K562 (cell line): ENCODE data around the gene RERG.

Experiments
- CTCF ChIP-seq, 3 experiments: IDR thresholded peaks in 2 of 3; conservative IDR thresholded peaks in 1 of 3; 2 replicates each; pipeline ENCODE4 v1.5.1; 2011 to 2012; ENCODE audit warnings: low read length in 3 of 3, mild to moderate bottlenecking in 3 of 3, control low read depth in 2 of 3, improper control_type of control experiment in 1 of 3, inconsistent platforms in 1 of 3, low read depth in 1 of 3, mixed read lengths in 1 of 3, moderate library complexity in 1 of 3; ENCODE audit not compliant: insufficient read depth in 2 of 3
- MCM7 ChIP-seq, 2 experiments: fragments of 450-650 bp; IDR thresholded peaks; 2 replicates each; pipeline ENCODE4 v1.6.1; 2016 to 2018
- PTBP1 ChIP-seq: fragments of 200-400 bp; formaldehyde crosslinking; IDR thresholded peaks from 2 replicates; pipeline ENCODE4 v1.6.1; 2017; ENCODE audit warnings: low read depth, low read length
- ZNF224 ChIP-seq: sonication (generic); formaldehyde crosslinking; IDR thresholded peaks from 2 replicates; pipeline ENCODE4 v1.8.0; 2022; ENCODE audit warnings: mild to moderate bottlenecking, missing genetic modification reagents
- TF ChIP-seq, protein P1 (sequence below): fragments of 250-450 bp; sonication (Bioruptor Pico); IDR thresholded peaks from 2 replicates; pipeline ENCODE4 v1.4.0; 2020; ENCODE audit warnings: mild to moderate bottlenecking, moderate library complexity

DNA sequence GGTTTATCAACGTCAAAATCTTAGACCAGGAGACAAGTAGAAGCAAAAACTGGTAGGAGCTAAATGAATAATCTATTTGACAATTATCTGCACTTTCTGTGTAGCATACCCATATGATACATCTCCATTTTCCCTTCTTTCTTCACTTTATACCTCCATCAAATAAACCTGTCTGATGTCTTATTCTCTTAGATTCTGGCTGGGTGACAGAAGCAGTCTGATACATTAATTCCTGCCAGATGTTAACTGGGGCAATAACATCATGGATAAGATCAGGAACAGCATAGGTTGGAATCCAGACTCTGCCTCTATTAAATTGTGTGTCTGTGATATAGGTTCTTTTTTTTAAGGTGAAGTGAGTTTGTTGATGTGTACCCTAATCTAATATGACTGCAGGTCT, 11.7 kb upstream of the RERG start:
- TF ChIP-seq MCM7 (IDR thresholded peaks at IDR 0.05), result no peak
- TF ChIP-seq CTCF (IDR thresholded peaks at IDR 0.05 in 2 of 3, conservative IDR thresholded peaks at IDR 0.05 in 1 of 3; ENCODE audit: insufficient read depth in 2 of 3, low read depth in 1 of 3, low read length in 3 of 3), result no peak
- TF ChIP-seq, protein P1, sequence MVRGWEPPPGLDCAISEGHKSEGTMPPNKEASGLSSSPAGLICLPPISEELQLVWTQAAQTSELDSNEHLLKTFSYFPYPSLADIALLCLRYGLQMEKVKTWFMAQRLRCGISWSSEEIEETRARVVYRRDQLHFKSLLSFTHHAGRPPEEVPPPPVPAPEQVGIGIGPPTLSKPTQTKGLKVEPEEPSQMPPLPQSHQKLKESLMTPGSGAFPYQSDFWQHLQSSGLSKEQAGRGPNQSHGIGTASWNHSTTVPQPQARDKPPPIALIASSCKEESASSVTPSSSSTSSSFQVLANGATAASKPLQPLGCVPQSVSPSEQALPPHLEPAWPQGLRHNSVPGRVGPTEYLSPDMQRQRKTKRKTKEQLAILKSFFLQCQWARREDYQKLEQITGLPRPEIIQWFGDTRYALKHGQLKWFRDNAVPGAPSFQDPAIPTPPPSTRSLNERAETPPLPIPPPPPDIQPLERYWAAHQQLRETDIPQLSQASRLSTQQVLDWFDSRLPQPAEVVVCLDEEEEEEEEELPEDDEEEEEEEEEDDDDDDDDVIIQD (CRISPR knock-in tag), result no peak
- TF ChIP-seq ZNF224 (CRISPR knock-in tag), result no peak
- no peak for TF ChIP-seq PTBP1
